SH-SY5Y (cell line): ENCODE results near the gene TVP23C.

Source experiments
- GATA2 ChIP-seq: IDR thresholded peaks from 2 replicates; pipeline ENCODE4 v1.6.1; 2011; ENCODE audit warnings: mild to moderate bottlenecking, low read depth, low read length
- GATA3 ChIP-seq: IDR thresholded peaks from 2 replicates; pipeline ENCODE4 v1.6.1; 2011; ENCODE audit warnings: low read depth, mild to moderate bottlenecking, low read length, moderate library complexity

DNA sequence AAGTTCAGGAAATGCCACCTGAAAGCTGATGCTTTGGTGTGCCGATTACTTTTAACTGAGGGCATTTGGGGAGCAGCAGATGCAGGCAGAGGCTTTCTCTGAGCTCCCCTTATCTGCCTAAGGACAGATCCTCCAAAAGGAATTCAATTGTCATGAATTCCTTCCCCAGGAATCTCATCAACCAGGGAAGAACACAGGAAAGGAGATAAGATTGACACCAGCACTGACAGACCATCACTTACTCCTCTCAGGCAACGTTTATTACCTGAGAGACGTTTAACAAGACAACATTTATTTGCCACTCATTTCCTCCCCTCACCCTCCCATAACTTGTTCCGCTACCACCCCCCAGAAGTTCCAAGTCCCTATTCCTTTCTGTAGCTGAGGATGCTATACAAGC, 78.2 kb downstream of the TVP23C start:
- TF ChIP-seq GATA2 (no peak), GATA3 (no peak)
